PFSK-1 (cell line): ENCODE results near the gene TEX50.

Experiments used
- FOXP2 ChIP-seq: optimal IDR thresholded peaks from 2 replicates; pipeline ENCODE3; 2011; ENCODE audit warnings: borderline replicate concordance, control low read depth, inconsistent platforms; ENCODE audit not compliant: insufficient read depth; ENCODE audit errors: extremely low read length, extremely low read depth
- POLR2AphosphoS5 ChIP-seq: IDR thresholded peaks from 2 replicates; pipeline ENCODE4 v1.6.1; 2012; ENCODE audit warnings: low read depth, mild to moderate bottlenecking, control low read depth, low read length, moderate library complexity
- SIN3A ChIP-seq: IDR thresholded peaks from 2 replicates; pipeline ENCODE4 v1.6.1; 2012; ENCODE audit warnings: mild to moderate bottlenecking, low read length, moderate library complexity, borderline replicate concordance; ENCODE audit not compliant: insufficient read depth
- TAF1 ChIP-seq: IDR thresholded peaks from 2 replicates; pipeline ENCODE4 v1.6.1; 2012; ENCODE audit warnings: low read length, control low read depth, borderline replicate concordance; ENCODE audit not compliant: insufficient read depth
- TF ChIP-seq, protein P1 (sequence below), 2 experiments: IDR thresholded peaks; 2 replicates each; pipeline versions ENCODE4 v1.6.1 to v1.8.0; 2011 to 2012; ENCODE audit warnings: low read depth in 2 of 2, low read length in 2 of 2, control low read depth in 1 of 2, inconsistent platforms in 1 of 2, mild to moderate bottlenecking in 1 of 2, moderate library complexity in 1 of 2; ENCODE audit not compliant: insufficient read depth in 1 of 2

DNA sequence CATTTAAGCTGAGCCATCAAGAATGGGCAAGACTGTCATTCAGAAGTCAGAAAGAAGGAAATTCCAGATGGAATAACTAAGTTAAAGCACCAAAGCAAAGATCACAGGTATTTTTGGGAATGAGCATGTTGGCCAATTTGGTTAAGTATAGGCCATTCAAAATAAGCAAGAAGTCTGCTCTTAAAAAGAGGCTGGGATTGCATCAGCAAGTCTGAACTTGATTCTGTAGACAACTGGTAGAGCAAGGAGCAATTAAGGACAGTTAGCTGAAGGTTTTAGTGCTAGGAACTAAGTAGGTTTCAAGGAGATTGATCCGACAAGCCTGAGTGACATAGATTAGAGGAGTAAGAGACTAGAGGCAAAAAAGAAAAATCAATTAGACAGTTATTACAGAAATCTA, 26.1 kb downstream of the TEX50 start:
- TF ChIP-seq, protein P1, sequence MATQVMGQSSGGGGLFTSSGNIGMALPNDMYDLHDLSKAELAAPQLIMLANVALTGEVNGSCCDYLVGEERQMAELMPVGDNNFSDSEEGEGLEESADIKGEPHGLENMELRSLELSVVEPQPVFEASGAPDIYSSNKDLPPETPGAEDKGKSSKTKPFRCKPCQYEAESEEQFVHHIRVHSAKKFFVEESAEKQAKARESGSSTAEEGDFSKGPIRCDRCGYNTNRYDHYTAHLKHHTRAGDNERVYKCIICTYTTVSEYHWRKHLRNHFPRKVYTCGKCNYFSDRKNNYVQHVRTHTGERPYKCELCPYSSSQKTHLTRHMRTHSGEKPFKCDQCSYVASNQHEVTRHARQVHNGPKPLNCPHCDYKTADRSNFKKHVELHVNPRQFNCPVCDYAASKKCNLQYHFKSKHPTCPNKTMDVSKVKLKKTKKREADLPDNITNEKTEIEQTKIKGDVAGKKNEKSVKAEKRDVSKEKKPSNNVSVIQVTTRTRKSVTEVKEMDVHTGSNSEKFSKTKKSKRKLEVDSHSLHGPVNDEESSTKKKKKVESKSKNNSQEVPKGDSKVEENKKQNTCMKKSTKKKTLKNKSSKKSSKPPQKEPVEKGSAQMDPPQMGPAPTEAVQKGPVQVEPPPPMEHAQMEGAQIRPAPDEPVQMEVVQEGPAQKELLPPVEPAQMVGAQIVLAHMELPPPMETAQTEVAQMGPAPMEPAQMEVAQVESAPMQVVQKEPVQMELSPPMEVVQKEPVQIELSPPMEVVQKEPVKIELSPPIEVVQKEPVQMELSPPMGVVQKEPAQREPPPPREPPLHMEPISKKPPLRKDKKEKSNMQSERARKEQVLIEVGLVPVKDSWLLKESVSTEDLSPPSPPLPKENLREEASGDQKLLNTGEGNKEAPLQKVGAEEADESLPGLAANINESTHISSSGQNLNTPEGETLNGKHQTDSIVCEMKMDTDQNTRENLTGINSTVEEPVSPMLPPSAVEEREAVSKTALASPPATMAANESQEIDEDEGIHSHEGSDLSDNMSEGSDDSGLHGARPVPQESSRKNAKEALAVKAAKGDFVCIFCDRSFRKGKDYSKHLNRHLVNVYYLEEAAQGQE (IDR thresholded peaks at IDR 0.05; ENCODE audit: insufficient read depth in 1 of 2, low read depth in 2 of 2, low read length in 2 of 2): no peak
- TF ChIP-seq POLR2AphosphoS5 (no peak), TAF1 (no peak), SIN3A (no peak), FOXP2 (no peak)
